Measurements from ENCODE around the gene CIZ1. TPM values are rescaled to one million over a fixed set of nuclear protein-coding genes. Genes with fewer than 3 reads are reported as not detected.
A peak's percentile ranks its signal among the peaks of the same experiment; 100 is the strongest.

Gene CIZ1
- total RNA-seq, 1 donor from 2014 or later, result 140 TPM

GRCh38 chr9:128118971-128119665, 72.3 kb downstream of the CIZ1 start:
- DNase-seq (ENCODE audit: low spot score), result peak; percentile 40
- H3K36me3 Mint-ChIP-seq (ENCODE audit: low read depth), result peaks cover 1% of the 10 kb centered on the region
- no peak overlapping the region for H3K27ac Mint-ChIP-seq (ENCODE audit: unreplicated experiment)
- TF ChIP-seq CTCF (IDR thresholded peaks at IDR 0.05), result no peak
- no peak overlapping the region for H3K4me3 Mint-ChIP-seq (ENCODE audit: unreplicated experiment)
- H3K9me3 Mint-ChIP-seq (ENCODE audit: low read depth), result no peaks in the 10 kb centered on the region
- H3K4me1 Mint-ChIP-seq (ENCODE audit: low read depth), result peaks cover 11% of the 10 kb centered on the region
- no peaks in the 10 kb centered on the region for H3K27me3 Mint-ChIP-seq (ENCODE audit: low read depth)

- no peak for TF ChIP-seq CTCF (IDR thresholded peaks at IDR 0.05)
- H3K27ac Mint-ChIP-seq (ENCODE audit: unreplicated experiment), result no peak overlapping the region
- peaks cover 3% of the 10 kb centered on the region for H3K36me3 Mint-ChIP-seq (ENCODE audit: low read depth)
- no peaks in the 10 kb centered on the region for H3K27me3 Mint-ChIP-seq (ENCODE audit: low read depth)
- DNase-seq (ENCODE audit: low spot score), result peak; percentile 6
- H3K4me3 Mint-ChIP-seq (ENCODE audit: unreplicated experiment), result no peak overlapping the region
- peaks cover 11% of the 10 kb centered on the region for H3K4me1 Mint-ChIP-seq (ENCODE audit: low read depth)
- no peaks in the 10 kb centered on the region for H3K9me3 Mint-ChIP-seq (ENCODE audit: low read depth)
Observed at GRCh38 chr9:128118472-128118857, 72.9 kb downstream of the CIZ1 start.

- peak overlapping the region; percentile 19 for H3K4me3 Mint-ChIP-seq (ENCODE audit: unreplicated experiment)
- H3K36me3 Mint-ChIP-seq (ENCODE audit: low read depth), result peaks cover 5% of the 10 kb centered on the region
- TF ChIP-seq CTCF (IDR thresholded peaks at IDR 0.05), result peak; percentile 100
- H3K27me3 Mint-ChIP-seq (ENCODE audit: low read depth), result no peaks in the 10 kb centered on the region
- peak overlapping the region; percentile 57 for H3K27ac Mint-ChIP-seq (ENCODE audit: unreplicated experiment)
- H3K9me3 Mint-ChIP-seq (ENCODE audit: low read depth), result no peaks in the 10 kb centered on the region
- peak; percentile 91 for DNase-seq (ENCODE audit: low spot score)
- peaks cover 11% of the 10 kb centered on the region for H3K4me1 Mint-ChIP-seq (ENCODE audit: low read depth)
Observed at GRCh38 chr9:128117613-128118471, 73.5 kb downstream of the CIZ1 start.

GRCh38 chr9:128116104-128117083, 75.0 kb downstream of the CIZ1 start:
- peak; percentile 71 for DNase-seq (ENCODE audit: low spot score)
- TF ChIP-seq CTCF (IDR thresholded peaks at IDR 0.05), result no peak
- H3K4me3 Mint-ChIP-seq (ENCODE audit: unreplicated experiment), result no peak overlapping the region
- no peaks in the 10 kb centered on the region for H3K27me3 Mint-ChIP-seq (ENCODE audit: low read depth)
- peaks cover 4% of the 10 kb centered on the region for H3K36me3 Mint-ChIP-seq (ENCODE audit: low read depth)
- H3K9me3 Mint-ChIP-seq (ENCODE audit: low read depth), result no peaks in the 10 kb centered on the region
- peaks cover 11% of the 10 kb centered on the region for H3K4me1 Mint-ChIP-seq (ENCODE audit: low read depth)
- H3K27ac Mint-ChIP-seq (ENCODE audit: unreplicated experiment), result no peak overlapping the region

Other genes with a start within 250 kb of the CIZ1 start
- 39.4 to 63.0 TPM (median 61.8 TPM) in 3 replicates for gene EEIG1, start 210.6 kb downstream of the CIZ1 start, total RNA-seq
- gene NAIF1, start 124.3 kb downstream of the CIZ1 start, total RNA-seq, result 6.8 to 8.8 TPM (median 7.8 TPM) in 3 replicates
- 10.6 to 17.6 TPM (median 15.8 TPM) in 3 replicates for gene SLC25A25, start 123.3 kb downstream of the CIZ1 start, total RNA-seq
- gene PTGES2, start 63.8 kb downstream of the CIZ1 start, total RNA-seq, result 43.5 to 53.6 TPM (median 49.3 TPM) in 3 replicates
- not detected in 3 replicates for gene LCN2, start 42.1 kb downstream of the CIZ1 start, total RNA-seq
- 78.8 to 85.3 TPM (median 80.2 TPM) in 3 replicates for gene BBLN, start 31.3 kb downstream of the CIZ1 start, total RNA-seq
- 87.0 to 127 TPM (median 91.9 TPM) in 3 replicates for gene DNM1, start 11.8 kb upstream of the CIZ1 start, total RNA-seq
- gene GOLGA2, start 84.4 kb upstream of the CIZ1 start, total RNA-seq, result 201 to 243 TPM (median 210 TPM) in 3 replicates
- 29.4 to 33.7 TPM (median 31.7 TPM) in 3 replicates for gene SWI5, start 84.7 kb upstream of the CIZ1 start, total RNA-seq
- gene TRUB2, start 130.9 kb upstream of the CIZ1 start, total RNA-seq, result 19.8 to 22.2 TPM (median 20.8 TPM) in 3 replicates
- gene COQ4, start 131.3 kb upstream of the CIZ1 start, total RNA-seq, result 19.7 to 37.5 TPM (median 24.5 TPM) in 3 replicates
- 38.4 to 42.1 TPM (median 41.7 TPM) in 3 replicates for gene SLC27A4, start 149.0 kb upstream of the CIZ1 start, total RNA-seq
- gene URM1, start 179.8 kb upstream of the CIZ1 start, total RNA-seq, result 50.5 to 60.6 TPM (median 57.6 TPM) in 3 replicates
- gene CERCAM, start 229.3 kb upstream of the CIZ1 start, total RNA-seq, result 217 to 282 TPM (median 280 TPM) in 3 replicates

All from chondrocyte (in vitro differentiated cells).